Right forelimb (tissue), 1 donor: Measurements from ENCODE around the gene PAGE1.
"Not testable (repeated sequence)": the region's sequence is repeated elsewhere in the genome, so short reads cannot be mapped to it uniquely, and the experiment has no call there.

Experiments
- DNase-seq: peaks from one replicate; pipeline ENCODE4 v3.0.0-alpha.2; 2018

Gene PAGE1, protein sequence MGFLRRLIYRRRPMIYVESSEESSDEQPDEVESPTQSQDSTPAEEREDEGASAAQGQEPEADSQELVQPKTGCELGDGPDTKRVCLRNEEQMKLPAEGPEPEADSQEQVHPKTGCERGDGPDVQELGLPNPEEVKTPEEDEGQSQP

DNA sequence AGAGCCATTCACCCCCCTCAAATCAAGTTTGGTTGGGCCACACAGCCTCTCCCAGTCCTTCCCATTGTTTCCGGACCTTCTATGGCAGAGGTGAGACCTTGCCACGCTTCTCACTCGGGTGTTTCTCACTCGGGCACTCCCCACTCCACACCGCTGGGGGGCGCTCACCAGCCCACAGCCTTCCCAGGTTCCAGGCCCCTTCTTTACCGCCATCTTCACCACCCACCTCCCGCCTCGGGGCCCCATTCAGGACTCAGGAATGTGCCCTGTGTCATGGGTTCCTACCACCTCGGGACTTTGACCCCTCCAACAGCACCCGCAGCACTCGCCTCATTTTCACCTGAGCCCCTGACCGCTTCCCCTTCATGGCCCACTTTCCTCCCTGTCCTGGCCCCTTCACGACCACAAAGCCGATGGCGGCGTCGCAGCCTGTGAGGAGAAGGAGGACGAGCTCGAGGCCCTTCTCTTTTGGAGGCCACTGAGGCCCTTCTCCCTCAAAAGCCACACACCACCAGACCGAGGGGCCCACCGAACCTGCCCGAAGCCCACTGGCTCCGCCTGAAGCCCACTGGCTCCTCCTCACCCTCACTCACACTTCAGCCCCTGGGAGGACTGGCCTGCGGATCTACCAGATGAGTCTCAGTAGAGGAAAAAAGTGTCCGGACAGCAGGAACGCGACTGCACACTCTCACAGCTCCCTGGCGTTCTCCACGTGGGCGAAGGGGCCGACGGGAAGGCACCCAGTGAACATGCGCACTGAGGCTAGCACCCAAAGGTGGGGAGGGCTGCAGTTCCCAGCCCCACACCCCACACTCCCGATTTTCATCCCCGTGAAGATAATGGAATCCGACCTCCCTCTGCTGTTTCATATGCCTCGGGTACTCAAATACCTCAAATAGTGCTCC lies at the start of gene PAGE1:
TSS of gene PAGE1 (minus strand) at position 709 of the 905 bp plus-strand sequence. CDS start 1,214 bp downstream, outside the sequence.
- DNase-seq: no peak

GRCh38 chrX:49741501-49741900 lies 45.7 kb upstream of the PAGE1 start:
- not testable (repeated sequence) for DNase-seq

DNA sequence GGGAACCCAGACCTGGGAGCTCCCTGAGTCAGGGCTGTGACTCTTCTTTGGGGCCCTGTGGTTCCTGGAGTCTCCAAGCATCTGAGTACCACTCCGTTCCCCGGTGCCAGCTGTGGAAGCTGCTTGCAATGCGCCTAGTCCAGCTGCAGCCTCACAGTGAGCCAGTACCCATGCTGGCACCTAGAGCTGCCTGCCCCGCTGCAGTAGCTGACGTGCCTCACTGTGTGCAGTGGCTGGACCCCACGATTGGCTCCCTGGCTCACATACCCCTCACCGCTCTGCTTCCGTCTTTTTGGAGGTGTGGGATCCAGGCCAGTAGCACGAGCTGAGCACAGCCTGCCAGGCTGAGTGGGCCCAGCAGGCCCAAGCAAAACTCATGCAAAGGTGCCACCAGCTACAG lies 32.1 kb upstream of the PAGE1 start:
- no peak for DNase-seq

DNA sequence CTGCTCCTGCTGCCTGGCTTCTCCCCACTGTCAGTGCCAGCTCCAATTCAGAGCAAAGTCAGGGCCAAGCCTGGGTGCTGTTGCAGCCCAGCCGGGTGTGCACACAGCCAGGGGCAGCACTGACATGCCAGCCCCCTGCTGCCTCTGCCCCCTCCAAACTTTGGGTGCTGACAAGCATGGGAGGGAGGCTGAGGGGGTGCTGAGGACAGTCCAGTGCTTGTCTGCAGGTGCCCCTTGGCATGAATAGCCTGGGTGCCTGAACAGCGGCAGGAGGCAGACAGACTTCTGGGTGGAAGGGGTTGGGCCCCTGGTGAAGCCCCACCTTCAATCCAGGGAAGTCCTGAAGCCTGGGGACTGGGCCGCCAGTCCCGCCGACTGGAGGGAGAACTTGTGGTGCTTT lies 31.2 kb upstream of the PAGE1 start:
- no peak for DNase-seq

DNA sequence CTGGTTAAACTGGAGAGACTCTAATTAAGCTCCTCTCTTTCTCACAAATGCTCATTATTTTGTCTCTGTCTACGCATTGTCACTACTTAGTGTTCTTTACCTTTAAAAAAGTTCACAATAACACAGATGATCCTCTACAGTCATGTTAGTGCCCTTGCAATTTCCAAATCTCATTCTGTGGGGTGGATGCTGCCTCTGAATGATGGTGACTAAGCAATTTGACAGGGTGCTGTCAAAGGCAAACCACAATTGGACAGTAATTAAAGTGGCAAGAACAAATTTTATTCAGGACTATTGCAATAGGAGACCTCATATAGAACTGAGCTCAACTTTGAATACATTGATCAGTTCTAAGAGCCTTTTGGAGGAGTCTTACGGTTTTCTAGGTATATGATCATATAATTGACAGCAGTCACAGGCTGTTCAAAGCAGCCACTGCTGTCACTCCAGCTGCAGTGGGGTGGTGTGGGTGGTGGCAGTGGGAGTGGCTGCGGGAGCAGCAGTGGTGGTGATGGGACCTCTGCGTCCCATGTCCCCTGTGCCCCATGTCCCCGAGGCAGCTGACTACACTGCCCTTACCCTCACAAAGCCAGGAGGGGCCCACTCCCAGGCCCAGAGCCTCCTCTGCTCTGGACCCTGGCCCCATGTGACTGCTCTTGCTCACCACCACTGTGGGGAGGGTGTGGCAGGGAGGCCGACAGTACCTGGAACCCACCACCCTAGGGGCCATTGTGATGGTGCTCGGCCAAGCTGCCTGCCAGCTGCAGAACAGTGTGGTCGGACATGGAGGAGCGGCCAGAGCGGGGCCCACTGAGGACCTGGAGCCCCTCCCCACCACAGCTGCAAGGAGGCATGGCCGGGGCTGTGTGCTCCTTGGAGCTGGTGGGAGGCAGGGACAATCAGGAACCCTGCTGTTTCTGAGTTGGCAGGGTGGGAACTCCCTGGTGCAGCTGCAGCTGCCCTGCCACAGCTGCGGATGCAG lies 30.4 kb upstream of the PAGE1 start:
- DNase-seq: no peak

GRCh38 chrX:49725401-49725800 lies 29.6 kb upstream of the PAGE1 start:
- no peak for DNase-seq

- DNase-seq: not testable (repeated sequence)
Observed at GRCh38 chrX:49720106-49720505, 24.3 kb upstream of the PAGE1 start.

DNA sequence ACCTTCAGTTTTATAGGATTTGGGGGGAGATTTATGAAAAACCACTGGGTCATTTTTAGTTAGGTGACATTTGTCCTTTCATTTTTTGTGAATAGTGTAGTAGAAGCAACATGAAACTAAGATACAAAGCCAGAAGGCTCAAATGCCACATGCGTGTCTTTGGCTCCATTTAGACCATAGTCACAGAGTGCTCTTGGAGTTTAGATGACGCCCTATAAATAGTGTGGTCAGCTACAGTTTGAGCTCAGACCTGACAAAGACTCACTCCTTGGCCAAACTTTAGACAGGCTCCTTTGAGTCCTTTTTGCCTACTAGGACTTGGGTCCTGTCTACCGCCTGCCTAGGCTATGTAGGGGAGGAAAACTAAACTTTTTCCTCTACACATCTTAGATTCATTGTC lies 16.8 kb upstream of the PAGE1 start:
- DNase-seq: no peak

DNA sequence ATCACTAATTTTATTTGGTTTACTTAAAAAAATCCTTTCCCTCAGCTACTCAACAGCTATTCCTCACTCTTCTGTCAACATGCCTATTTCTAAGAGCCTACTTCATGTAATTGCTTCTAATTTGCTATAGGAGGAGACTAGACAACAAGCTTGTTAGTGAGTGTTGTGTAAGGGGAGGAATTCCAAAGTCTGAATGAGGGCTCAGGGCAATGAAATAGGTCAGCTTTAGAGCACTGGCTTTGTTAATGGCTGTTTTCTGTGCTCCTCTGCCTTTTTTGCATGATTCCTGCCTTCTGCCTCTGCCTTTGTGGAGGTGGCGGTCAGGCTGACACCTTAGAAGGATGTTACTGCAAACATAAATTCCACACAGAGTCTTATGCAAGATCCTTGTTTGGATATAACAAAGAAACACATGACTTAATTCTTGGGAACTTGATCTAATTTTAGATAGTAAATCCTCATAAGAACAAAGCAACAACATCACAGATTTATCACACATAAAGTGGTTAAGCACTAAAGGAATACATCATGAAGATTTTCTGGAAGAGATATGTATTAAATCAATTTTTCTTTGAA lies 15.0 kb upstream of the PAGE1 start:
- no peak for DNase-seq

DNA sequence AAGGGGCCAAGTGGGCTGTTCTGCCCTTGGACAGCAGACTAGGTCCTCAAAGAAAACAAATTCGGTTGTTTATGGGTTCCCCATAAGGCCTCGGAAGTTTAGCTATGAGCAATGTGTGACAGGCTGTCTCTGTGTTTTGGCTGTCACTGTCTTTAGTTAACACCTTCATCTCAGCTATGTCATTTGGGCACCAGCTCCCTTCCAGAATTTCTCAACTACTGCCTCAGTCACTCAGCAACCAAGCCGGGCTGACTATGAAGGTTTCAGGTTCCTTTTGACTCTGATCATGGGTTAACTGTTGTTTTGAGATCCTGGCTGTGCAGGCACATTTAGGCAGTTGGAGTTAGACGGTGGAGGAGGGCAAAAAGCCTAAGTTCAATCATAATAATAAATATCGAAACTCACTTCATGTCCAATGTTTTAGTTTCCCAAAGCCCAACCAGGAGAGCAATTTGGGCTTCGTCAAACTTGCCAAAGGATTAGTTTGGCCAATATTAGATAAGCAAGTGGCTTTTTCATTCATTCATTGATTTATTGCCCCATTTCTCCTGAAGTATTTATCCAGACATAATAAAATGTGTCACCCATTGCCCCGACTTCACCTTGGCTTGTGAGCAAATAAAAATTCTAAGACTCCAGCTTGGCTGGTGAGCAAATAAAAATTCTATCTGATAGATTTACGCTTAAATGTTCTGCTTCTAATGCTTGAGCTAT lies 9.1 kb upstream of the PAGE1 start:
- no peak for DNase-seq

- DNase-seq: no peak
Observed at GRCh38 chrX:49701933-49702332, 6.1 kb upstream of the PAGE1 start.

- no peak for DNase-seq
Observed at GRCh38 chrX:49701323-49701722, 5.5 kb upstream of the PAGE1 start.

DNA sequence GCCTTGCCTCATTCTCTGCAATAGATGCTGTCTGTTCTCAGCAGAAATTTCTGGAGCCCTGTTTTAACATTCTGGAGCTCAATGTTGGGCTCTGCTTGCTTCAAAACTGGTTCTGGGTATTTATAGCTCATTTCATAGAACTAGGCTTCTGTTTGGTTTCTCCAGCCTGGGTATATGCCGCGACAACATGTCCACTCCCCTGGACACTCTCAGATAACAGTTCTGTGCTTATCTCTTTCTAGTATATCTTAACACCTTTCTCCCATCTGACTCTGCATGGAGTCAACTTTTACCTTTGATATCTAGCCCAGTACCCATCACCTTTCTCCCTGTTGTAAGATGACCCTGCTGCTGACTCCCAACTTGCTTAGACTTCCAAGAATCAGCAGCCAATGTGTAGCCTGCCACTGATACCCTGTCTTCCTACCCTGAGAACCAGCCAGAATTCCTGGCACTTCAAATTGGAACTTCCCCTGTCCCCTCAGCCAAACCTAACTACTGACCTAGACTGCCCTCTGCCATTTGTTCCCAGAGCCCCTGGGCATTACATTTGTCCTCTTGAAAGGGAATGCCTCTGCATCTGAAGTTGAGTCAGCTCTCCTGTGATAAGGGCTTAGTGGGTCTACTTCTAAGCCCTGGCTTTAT lies 20.6 kb downstream of the PAGE1 start:
- no peak for DNase-seq

DNA sequence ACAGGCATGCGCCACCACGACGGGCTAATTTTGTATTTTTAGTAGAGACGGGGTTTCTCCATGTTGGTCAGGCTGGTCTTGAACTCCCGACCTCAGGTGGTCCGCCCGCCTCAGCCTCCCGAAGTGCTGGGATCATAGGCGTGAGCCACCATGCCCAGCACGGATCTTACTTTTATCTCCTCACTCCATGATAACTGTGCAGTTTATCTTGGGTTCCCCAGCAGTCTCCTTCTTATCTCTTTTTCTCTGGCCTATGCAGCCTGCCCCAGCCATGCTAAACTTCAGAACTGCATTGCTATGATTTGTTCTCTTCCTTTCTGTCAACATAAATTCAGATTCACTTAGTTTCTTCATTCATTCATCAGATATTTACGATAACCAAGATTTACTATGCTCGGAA lies 22.4 kb downstream of the PAGE1 start:
- no peak for DNase-seq

- DNase-seq: no peak
Observed at GRCh38 chrX:49664824-49665223, 31.0 kb downstream of the PAGE1 start.

DNA sequence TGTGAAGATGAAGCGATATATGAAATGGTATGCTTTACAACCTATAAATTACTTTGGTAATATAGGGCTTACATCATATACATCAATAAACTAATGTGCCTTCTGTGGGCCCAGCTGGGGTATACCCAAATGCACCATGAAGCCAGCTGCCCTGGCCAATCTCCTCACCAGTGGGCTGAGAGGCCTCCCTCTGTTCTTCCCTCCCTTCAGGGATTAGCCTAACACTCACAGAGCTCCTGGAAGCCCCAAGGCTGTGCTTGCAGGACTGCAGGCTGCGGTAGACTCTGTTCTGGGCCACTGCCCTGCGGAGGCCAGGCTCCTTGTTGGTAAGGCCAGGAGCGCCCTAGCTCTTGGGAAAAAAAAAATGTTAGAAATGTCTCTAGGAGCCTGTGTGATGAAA lies 33.9 kb downstream of the PAGE1 start:
- DNase-seq: no peak

DNA sequence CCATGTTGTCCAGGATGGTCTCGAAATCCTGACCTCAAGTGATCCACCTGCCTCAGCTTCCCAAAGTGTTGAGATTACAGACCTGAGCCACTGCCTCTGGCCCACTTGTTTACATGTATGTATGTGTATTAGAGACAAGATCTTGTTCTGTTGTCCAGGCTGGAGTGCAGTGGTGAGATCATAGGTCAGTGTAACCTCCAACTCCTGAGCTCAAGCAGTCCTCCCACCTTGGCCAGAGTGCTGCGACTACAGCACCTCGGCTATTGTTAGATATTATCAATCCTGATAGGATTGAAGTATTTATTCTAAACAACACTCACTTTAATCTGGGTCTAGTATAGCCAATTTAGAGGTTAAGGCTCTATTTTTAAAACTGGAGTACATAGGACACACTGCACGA lies 36.0 kb downstream of the PAGE1 start:
- DNase-seq: no peak

DNA sequence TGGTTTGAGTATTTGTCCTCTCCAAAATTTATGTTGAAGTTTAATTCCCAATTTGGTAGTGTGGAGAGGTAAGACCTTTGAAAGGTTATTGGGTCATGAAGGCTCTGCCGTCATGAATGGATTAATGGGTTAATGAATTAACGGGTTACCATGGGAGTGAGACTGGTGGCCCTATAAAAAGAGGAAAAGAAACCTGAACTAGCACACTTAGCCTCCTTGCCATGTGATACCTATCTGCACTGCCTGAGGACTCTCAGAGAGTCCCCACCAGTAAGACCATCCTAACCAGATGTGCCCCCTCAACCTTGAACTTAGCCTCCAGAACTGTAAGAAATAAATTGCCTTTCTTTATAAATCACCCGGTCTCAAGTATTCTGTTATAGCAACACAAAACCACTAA lies 39.3 kb downstream of the PAGE1 start:
- DNase-seq: no peak

GRCh38 chrX:49644991-49645637 lies 50.7 kb downstream of the PAGE1 start:
- DNase-seq: no peak
